ENCODE data around the gene MEA1. TPM values are rescaled to one million over a fixed set of nuclear protein-coding genes. Genes with fewer than 3 reads are reported as not detected.

The MEA1 gene
- total and polyA plus RNA-seq, 10 of the 15 experiments (the other 5 are each of a cell fraction or from before 2014, with no cell fraction given) = 59.1 to 148 (median 96.4) TPM

DNA sequence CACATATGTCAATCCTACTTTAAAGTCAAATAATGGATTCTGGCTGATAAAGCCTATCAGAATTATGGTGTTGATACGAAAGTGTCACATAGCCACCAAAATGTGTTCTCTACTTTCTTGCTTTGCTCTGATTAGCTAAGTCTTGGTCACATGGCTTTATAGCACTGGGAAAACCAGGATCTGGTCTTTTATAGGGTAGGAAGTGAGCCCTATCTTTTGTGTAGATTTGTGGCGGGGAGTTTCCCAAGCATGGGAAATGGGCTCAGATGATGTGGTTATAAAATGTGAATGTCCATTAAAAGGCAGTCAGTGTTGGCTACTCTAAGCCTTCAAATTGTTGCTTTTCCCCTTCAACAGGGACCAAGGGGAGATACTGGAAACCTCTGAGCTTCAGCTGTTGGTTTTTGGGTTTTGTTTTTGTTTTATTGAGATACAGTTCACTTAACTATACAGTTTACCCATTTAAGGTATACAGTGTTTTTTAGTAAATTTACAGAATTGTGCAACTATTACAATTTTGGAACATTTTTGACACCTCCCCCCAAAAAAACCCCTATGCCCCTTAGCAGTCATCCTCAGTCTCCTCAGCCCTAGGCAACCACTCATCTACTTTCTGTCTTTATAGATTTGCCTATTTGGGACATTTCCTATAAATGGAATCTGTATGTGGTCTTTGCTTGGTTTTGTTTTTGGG is 19.9 kb upstream of the MEA1 start (continued):
- TF ChIP-seq, protein P1, sequence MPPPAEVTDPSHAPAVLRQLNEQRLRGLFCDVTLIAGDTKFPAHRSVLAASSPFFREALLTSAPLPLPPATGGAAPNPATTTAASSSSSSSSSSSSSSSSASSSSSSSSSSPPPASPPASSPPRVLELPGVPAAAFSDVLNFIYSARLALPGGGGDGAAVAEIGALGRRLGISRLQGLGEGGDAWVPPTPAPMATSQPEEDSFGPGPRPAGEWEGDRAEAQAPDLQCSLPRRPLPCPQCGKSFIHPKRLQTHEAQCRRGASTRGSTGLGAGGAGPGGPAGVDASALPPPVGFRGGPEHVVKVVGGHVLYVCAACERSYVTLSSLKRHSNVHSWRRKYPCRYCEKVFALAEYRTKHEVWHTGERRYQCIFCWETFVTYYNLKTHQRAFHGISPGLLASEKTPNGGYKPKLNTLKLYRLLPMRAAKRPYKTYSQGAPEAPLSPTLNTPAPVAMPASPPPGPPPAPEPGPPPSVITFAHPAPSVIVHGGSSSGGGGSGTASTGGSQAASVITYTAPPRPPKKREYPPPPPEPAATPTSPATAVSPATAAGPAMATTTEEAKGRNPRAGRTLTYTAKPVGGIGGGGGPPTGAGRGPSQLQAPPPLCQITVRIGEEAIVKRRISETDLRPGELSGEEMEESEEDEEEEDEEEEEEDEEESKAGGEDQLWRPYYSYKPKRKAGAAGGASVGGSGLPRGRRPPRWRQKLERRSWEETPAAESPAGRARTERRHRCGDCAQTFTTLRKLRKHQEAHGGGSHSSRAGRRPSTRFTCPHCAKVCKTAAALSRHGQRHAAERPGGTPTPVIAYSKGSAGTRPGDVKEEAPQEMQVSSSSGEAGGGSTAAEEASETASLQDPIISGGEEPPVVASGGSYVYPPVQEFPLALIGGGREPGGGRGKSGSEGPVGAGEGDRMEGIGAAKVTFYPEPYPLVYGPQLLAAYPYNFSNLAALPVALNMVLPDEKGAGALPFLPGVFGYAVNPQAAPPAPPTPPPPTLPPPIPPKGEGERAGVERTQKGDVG (CRISPR knock-in tag; IDR thresholded peaks at IDR 0.05) = no peak
- TF ChIP-seq GABPA (IDR thresholded peaks at IDR 0.05; ENCODE audit: low read depth) (no peak), ZSCAN29 (IDR thresholded peaks at IDR 0.05) (no peak), FOXK2 (IDR thresholded peaks at IDR 0.05) (no peak), MEF2B (IDR thresholded peaks at IDR 0.05; ENCODE audit: partially characterized antibody, poor library complexity, severe bottlenecking) (no peak), NR2C2 (IDR thresholded peaks at IDR 0.05; ENCODE audit: borderline replicate concordance, control insufficient read depth, insufficient read length, low read depth) (no peak)

DNA sequence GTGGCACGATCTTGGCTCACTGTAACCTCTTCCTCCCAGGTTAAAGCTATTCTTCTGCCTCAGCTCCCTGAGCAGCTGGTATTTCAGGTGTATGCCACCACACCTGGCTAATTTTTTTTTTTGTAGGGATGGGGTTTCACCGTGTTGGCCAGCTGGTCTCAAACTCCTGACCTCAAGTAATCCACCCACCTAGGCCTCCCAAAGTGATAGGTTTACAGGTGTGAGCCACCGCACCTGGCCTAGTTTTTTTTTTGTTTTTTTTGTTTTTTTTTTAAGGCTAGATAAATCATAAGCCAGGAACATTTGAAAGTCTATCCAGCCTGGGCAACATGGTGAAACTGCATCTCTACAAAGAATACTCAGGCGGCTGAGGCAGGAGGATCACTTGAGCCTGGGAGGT is 18.6 kb upstream of the MEA1 start:
- ATAC-seq = no peak
- Histone ChIP-seq H3K4me3 (no peak overlapping the region), H2AFZ (ENCODE audit: control insufficient read depth, low read depth, low read length) (no peak overlapping the region), H3K27me3 (replicated peaks in 1 of 2; ENCODE audit: control insufficient read depth in 2 of 2, insufficient read depth in 2 of 2, low read length in 1 of 2) (no peaks in the 10 kb centered on the region), H3K27ac (ENCODE audit: control insufficient read depth, insufficient read depth) (no peak overlapping the region), H3K36me3 (ENCODE audit: control insufficient read depth in 2 of 2, insufficient read depth in 2 of 2, low read length in 1 of 2) (peaks cover 11 to 21% of the 10 kb centered on the region in 2 experiments), H4K20me1 (ENCODE audit: control insufficient read depth, insufficient read depth) (no peaks in the 10 kb centered on the region), H3K9me3 (replicated peaks; ENCODE audit: control insufficient read depth, insufficient read depth, low read length) (no peaks in the 10 kb centered on the region), H3K4me1 (ENCODE audit: control insufficient read depth, insufficient read depth, low read length) (no peaks in the 10 kb centered on the region), H3K79me2 (ENCODE audit: control insufficient read depth, insufficient read depth, low read length) (no peaks in the 10 kb centered on the region), H3K4me2 (ENCODE audit: control insufficient read depth, insufficient read depth) (no peak overlapping the region), H3K9ac (ENCODE audit: control insufficient read depth, insufficient read depth, low read length) (no peak overlapping the region)
- no peak for FAIRE-seq
- in situ Hi-C loops (cut with MboI) (no loop called here), intact Hi-C loops (cut with micrococcal nuclease; ENCODE audit: unreplicated experiment) (no loop called here)
- CTCF ChIA-PET = interaction anchor here (0.6 to 1.3 kb wide), 4 partner anchors 24 to 140 kb away, joined by 3 to 4 read pairs (median 3); no protein-coding TSS in a partner anchor
- no peak for DNase-seq (ENCODE audit: low read depth, low spot score)
- POLR2A ChIA-PET = interaction anchor here (0.8 to 1.4 kb wide), 2 partner anchors 10 to 214 kb away, joined by 3 to 4 read pairs; no protein-coding TSS in a partner anchor
- RAD21 ChIA-PET (ENCODE audit: unreplicated experiment) = no interaction called here
- SMC1A ChIA-PET (ENCODE audit: uncharacterized antibody, unreplicated experiment) = interaction anchor here (0.7 to 1.4 kb wide), 2 partner anchors 110 to 292 kb away, joined by 3 to 4 read pairs; no protein-coding TSS in a partner anchor
- WGBS (ENCODE audit: insufficient coverage, insufficient replicate concordance, low lambda C conversion rate, missing lambda C conversion rate) = 87% methylated on average over 4 of the region's 4 CpGs
- no TSS peak for BruUV-seq (replicated peaks)
- TF ChIP-seq EED (IDR thresholded peaks at IDR 0.05; ENCODE audit: low read depth) (no peak), E2F4 (IDR thresholded peaks at IDR 0.05; ENCODE audit: low read depth, low read length) (no peak), ZSCAN29 (IDR thresholded peaks at IDR 0.05) (no peak), PAX8 (IDR thresholded peaks at IDR 0.05) (no peak), NFYA (IDR thresholded peaks at IDR 0.05; ENCODE audit: borderline replicate concordance, low read depth, low read length) (no peak), CHD4 (IDR thresholded peaks at IDR 0.05) (no peak)
- TF ChIP-seq, protein P2, sequence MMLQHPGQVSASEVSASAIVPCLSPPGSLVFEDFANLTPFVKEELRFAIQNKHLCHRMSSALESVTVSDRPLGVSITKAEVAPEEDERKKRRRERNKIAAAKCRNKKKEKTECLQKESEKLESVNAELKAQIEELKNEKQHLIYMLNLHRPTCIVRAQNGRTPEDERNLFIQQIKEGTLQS (IDR thresholded peaks at IDR 0.05; ENCODE audit: borderline replicate concordance, extremely low read depth, low read depth, low read length) = no peak
- TF ChIP-seq, protein P3, sequence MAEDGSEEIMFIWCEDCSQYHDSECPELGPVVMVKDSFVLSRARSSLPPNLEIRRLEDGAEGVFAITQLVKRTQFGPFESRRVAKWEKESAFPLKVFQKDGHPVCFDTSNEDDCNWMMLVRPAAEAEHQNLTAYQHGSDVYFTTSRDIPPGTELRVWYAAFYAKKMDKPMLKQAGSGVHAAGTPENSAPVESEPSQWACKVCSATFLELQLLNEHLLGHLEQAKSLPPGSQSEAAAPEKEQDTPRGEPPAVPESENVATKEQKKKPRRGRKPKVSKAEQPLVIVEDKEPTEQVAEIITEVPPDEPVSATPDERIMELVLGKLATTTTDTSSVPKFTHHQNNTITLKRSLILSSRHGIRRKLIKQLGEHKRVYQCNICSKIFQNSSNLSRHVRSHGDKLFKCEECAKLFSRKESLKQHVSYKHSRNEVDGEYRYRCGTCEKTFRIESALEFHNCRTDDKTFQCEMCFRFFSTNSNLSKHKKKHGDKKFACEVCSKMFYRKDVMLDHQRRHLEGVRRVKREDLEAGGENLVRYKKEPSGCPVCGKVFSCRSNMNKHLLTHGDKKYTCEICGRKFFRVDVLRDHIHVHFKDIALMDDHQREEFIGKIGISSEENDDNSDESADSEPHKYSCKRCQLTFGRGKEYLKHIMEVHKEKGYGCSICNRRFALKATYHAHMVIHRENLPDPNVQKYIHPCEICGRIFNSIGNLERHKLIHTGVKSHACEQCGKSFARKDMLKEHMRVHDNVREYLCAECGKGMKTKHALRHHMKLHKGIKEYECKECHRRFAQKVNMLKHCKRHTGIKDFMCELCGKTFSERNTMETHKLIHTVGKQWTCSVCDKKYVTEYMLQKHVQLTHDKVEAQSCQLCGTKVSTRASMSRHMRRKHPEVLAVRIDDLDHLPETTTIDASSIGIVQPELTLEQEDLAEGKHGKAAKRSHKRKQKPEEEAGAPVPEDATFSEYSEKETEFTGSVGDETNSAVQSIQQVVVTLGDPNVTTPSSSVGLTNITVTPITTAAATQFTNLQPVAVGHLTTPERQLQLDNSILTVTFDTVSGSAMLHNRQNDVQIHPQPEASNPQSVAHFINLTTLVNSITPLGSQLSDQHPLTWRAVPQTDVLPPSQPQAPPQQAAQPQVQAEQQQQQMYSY (CRISPR knock-in tag; IDR thresholded peaks at IDR 0.05) = no peak
